Measurements from ENCODE around the gene CASP5.

CASP5 gene

GRCh38 chr11:105024394-105024793, 1.4 kb upstream of the CASP5 start:
- TF ChIP-seq TAF1 (IDR thresholded peaks at IDR 0.05; ENCODE audit: low read depth): no peak

DNA sequence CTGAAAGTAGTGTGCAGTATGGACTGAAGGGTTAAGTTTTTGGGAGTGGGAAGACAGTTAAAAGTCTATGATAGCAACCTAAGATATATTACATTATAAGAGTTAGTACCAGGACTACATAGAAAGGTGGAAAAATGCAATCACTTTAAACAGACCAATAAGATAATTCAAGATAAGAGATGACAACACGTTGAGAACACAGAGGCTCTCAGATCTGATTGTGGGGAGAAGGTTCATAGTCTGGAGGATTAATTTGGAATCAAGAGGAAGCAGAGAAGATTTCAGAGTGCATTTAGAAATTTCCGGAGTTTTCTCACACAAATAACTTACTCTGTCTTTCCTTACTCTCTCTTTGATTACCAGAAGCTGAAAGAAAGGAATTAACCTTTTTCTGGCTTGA, 441 bp downstream of the CASP5 start:
- no peak for TF ChIP-seq USF1 (IDR thresholded peaks at IDR 0.05)
- no peak for TF ChIP-seq CEBPB (IDR thresholded peaks at IDR 0.05)
- TF ChIP-seq RAD21 (IDR thresholded peaks at IDR 0.05; ENCODE audit: low read depth): no peak
- no peak for TF ChIP-seq TAF1 (IDR thresholded peaks at IDR 0.05; ENCODE audit: low read depth)
- TF ChIP-seq YY1 (IDR thresholded peaks at IDR 0.05; ENCODE audit: low read depth): no peak
- no peak for TF ChIP-seq TEAD4 (IDR thresholded peaks at IDR 0.05)
- TF ChIP-seq, protein P1, sequence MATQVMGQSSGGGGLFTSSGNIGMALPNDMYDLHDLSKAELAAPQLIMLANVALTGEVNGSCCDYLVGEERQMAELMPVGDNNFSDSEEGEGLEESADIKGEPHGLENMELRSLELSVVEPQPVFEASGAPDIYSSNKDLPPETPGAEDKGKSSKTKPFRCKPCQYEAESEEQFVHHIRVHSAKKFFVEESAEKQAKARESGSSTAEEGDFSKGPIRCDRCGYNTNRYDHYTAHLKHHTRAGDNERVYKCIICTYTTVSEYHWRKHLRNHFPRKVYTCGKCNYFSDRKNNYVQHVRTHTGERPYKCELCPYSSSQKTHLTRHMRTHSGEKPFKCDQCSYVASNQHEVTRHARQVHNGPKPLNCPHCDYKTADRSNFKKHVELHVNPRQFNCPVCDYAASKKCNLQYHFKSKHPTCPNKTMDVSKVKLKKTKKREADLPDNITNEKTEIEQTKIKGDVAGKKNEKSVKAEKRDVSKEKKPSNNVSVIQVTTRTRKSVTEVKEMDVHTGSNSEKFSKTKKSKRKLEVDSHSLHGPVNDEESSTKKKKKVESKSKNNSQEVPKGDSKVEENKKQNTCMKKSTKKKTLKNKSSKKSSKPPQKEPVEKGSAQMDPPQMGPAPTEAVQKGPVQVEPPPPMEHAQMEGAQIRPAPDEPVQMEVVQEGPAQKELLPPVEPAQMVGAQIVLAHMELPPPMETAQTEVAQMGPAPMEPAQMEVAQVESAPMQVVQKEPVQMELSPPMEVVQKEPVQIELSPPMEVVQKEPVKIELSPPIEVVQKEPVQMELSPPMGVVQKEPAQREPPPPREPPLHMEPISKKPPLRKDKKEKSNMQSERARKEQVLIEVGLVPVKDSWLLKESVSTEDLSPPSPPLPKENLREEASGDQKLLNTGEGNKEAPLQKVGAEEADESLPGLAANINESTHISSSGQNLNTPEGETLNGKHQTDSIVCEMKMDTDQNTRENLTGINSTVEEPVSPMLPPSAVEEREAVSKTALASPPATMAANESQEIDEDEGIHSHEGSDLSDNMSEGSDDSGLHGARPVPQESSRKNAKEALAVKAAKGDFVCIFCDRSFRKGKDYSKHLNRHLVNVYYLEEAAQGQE (IDR thresholded peaks at IDR 0.05; ENCODE audit: low read depth): no peak
- no peak for TF ChIP-seq FOXM1 (IDR thresholded peaks at IDR 0.05; ENCODE audit: borderline replicate concordance, low read depth)
- no peak for TF ChIP-seq EGR1 (IDR thresholded peaks at IDR 0.05)
- TF ChIP-seq NFIC (IDR thresholded peaks at IDR 0.05): no peak
- no peak for TF ChIP-seq ZBTB7A (IDR thresholded peaks at IDR 0.05; ENCODE audit: low read depth)
- TF ChIP-seq EP300 (IDR thresholded peaks at IDR 0.05; ENCODE audit: borderline replicate concordance): no peak
- no peak for TF ChIP-seq CREB1 (IDR thresholded peaks at IDR 0.05; ENCODE audit: low read depth)
- TF ChIP-seq TCF12 (IDR thresholded peaks at IDR 0.05; ENCODE audit: low read depth): no peak
- no peak for TF ChIP-seq MAX (IDR thresholded peaks at IDR 0.05)

DNA sequence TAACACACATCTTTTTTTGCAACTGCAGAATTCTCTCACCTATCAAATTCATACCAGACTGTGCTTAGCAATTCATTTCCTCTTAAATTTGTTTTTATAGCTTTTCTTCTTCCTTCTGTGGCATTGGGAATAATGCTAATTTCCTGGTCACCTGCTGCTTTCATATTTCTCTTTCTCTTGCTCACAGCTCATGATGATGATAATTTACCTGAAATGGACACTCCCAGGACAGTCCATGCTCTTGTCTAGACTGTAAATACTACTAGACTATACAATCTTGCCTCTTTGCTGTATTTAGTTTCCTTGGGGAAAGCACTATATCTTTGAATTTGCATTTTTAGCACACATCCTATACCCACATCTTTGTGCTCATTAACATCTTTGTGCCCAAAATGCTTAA, 15.5 kb downstream of the CASP5 start:
- TF ChIP-seq FOXM1 (IDR thresholded peaks at IDR 0.05; ENCODE audit: borderline replicate concordance, low read depth) (no peak), EP300 (IDR thresholded peaks at IDR 0.05; ENCODE audit: borderline replicate concordance) (no peak), TAF1 (IDR thresholded peaks at IDR 0.05; ENCODE audit: low read depth) (no peak), TCF12 (IDR thresholded peaks at IDR 0.05; ENCODE audit: low read depth) (no peak), USF1 (IDR thresholded peaks at IDR 0.05) (no peak), RAD21 (IDR thresholded peaks at IDR 0.05; ENCODE audit: low read depth) (no peak), CREB1 (IDR thresholded peaks at IDR 0.05; ENCODE audit: low read depth) (no peak), NFIC (IDR thresholded peaks at IDR 0.05) (no peak), EGR1 (IDR thresholded peaks at IDR 0.05) (no peak), ZBTB7A (IDR thresholded peaks at IDR 0.05; ENCODE audit: low read depth) (no peak), CEBPB (IDR thresholded peaks at IDR 0.05) (no peak), YY1 (IDR thresholded peaks at IDR 0.05; ENCODE audit: low read depth) (no peak)
- TF ChIP-seq, protein P1 (IDR thresholded peaks at IDR 0.05; ENCODE audit: low read depth): no peak

DNA sequence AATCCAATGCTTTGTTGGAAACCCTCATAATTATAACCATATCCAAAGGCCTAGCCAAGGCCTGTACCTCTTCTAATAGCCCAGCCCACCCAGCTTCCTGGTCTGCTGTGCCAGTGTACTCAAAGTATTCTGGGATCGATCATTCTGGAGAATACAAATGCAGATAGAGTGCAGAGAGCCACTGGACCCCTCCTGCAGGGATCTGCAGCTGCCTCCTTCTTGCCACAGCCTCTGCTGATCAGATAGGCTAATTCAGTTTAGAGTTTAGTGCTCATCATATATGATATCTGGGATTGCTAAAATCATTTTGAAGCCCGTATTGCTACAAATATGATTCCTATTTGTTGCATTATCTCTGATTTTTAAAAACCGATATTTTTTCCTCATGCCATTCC, 17.5 kb downstream of the CASP5 start:
- TF ChIP-seq, protein P1 (IDR thresholded peaks at IDR 0.05; ENCODE audit: low read depth): no peak
- TF ChIP-seq FOXM1 (IDR thresholded peaks at IDR 0.05; ENCODE audit: borderline replicate concordance, low read depth) (no peak), ZBTB7A (IDR thresholded peaks at IDR 0.05; ENCODE audit: low read depth) (no peak), CEBPB (IDR thresholded peaks at IDR 0.05) (no peak), MAX (IDR thresholded peaks at IDR 0.05) (no peak), YY1 (IDR thresholded peaks at IDR 0.05; ENCODE audit: low read depth) (no peak), NFIC (IDR thresholded peaks at IDR 0.05) (no peak), TAF1 (IDR thresholded peaks at IDR 0.05; ENCODE audit: low read depth) (no peak), EGR1 (IDR thresholded peaks at IDR 0.05) (no peak), USF1 (IDR thresholded peaks at IDR 0.05) (no peak), TEAD4 (IDR thresholded peaks at IDR 0.05) (no peak)

All from Ishikawa (cell line).